Liver (tissue), 9 donors: ENCODE results near the gene DPF3. TPM values are rescaled to one million over a fixed set of nuclear protein-coding genes. Genes with fewer than 3 reads are reported as not detected.
A peak's percentile ranks its signal among the peaks of the same experiment; 100 is the strongest.

Experiments used
- DNase-seq: peaks from one replicate; pipeline ENCODE4 v3.0.0-alpha.2; 2017; ENCODE audit warnings: low spot score
- H3K27ac ChIP-seq, 2 donors: one replicate each; pipeline ENCODE4 v1.7.0; 2013; ENCODE audit warnings: inconsistent platforms in 2 of 2, low read length in 2 of 2, control low read depth in 1 of 2, low read depth in 1 of 2, mild to moderate bottlenecking in 1 of 2
- H3K27me3 ChIP-seq, 4 donors: one replicate each; pipeline versions ENCODE4 v1.6.1 to v1.7.0; 2013; ENCODE audit warnings: low read length in 3 of 4, inconsistent platforms in 1 of 4, mild to moderate bottlenecking in 1 of 4, moderate library complexity in 1 of 4; ENCODE audit not compliant: control insufficient read depth in 4 of 4, insufficient read depth in 4 of 4
- H3K36me3 ChIP-seq, 4 donors: one replicate each; pipeline versions ENCODE4 v1.6.1 to v1.7.0; 2013; ENCODE audit warnings: low read length in 3 of 4, mild to moderate bottlenecking in 3 of 4, low read depth in 1 of 4, moderate library complexity in 1 of 4; ENCODE audit not compliant: control insufficient read depth in 4 of 4, insufficient read depth in 3 of 4
- H3K4me1 ChIP-seq, 4 donors: one replicate each; pipeline versions ENCODE4 v1.6.1 to v1.7.0; 2013; ENCODE audit warnings: low read length in 3 of 4, mild to moderate bottlenecking in 3 of 4, moderate library complexity in 1 of 4; ENCODE audit not compliant: control insufficient read depth in 4 of 4, insufficient read depth in 4 of 4
- H3K4me3 ChIP-seq, 3 donors: one replicate each; pipeline versions ENCODE4 v1.6.1 to v1.7.0; 2013; ENCODE audit warnings: low read length in 3 of 3, control low read depth in 1 of 3, low read depth in 1 of 3, mild to moderate bottlenecking in 1 of 3
- H3K9ac ChIP-seq, 2 donors: one replicate each; pipeline ENCODE4 v1.7.0; 2013; ENCODE audit warnings: low read length in 2 of 2, mild to moderate bottlenecking in 2 of 2, moderate library complexity in 2 of 2, control low read depth in 1 of 2, low read depth in 1 of 2
- H3K9me3 ChIP-seq, 4 donors: one replicate each; pipeline versions ENCODE4 v1.6.1 to v1.7.0; 2013; ENCODE audit warnings: low read length in 3 of 4; ENCODE audit not compliant: control insufficient read depth in 4 of 4
- EGR1 ChIP-seq, 2 donors: IDR thresholded peaks; 2 replicates each; pipeline ENCODE4 v1.6.1; 2016 to 2018; ENCODE audit warnings: antibody characterized with exemption in 2 of 2, low read depth in 2 of 2
- FOXA1 ChIP-seq: IDR thresholded peaks from 2 replicates; pipeline ENCODE4 v1.6.1; 2016; ENCODE audit warnings: antibody characterized with exemption
- FOXA2 ChIP-seq: IDR thresholded peaks from 2 replicates; pipeline ENCODE4 v1.6.1; 2016; ENCODE audit warnings: antibody characterized with exemption
- GABPA ChIP-seq, 2 donors: IDR thresholded peaks in 1 of 2; conservative IDR thresholded peaks in 1 of 2; 2 replicates each; pipeline ENCODE4 v1.6.1; 2016; ENCODE audit warnings: antibody characterized with exemption in 2 of 2, mild to moderate bottlenecking in 1 of 2, moderate library complexity in 1 of 2
- HNF4A ChIP-seq, 2 donors: conservative IDR thresholded peaks; 2 replicates each; pipeline ENCODE4 v1.6.1; 2016; ENCODE audit warnings: antibody characterized with exemption in 2 of 2, mild to moderate bottlenecking in 2 of 2
- HNF4G ChIP-seq: IDR thresholded peaks from 2 replicates; pipeline ENCODE4 v1.6.1; 2016; ENCODE audit warnings: antibody characterized with exemption
- JUND ChIP-seq, 2 donors: IDR thresholded peaks; 2 replicates each; pipeline ENCODE4 v1.6.1; 2016; ENCODE audit warnings: antibody characterized with exemption in 2 of 2
- NR2F2 ChIP-seq: IDR thresholded peaks from 2 replicates; pipeline ENCODE4 v1.6.1; 2016; ENCODE audit warnings: antibody characterized with exemption
- RAD21 ChIP-seq, 2 donors: IDR thresholded peaks; 2 replicates each; pipeline ENCODE4 v1.6.1; 2016; ENCODE audit warnings: antibody characterized with exemption in 2 of 2, mild to moderate bottlenecking in 2 of 2
- RXRA ChIP-seq, 2 donors: IDR thresholded peaks; 2 replicates each; pipeline ENCODE4 v1.6.1; 2017 to 2018; ENCODE audit warnings: antibody characterized with exemption in 2 of 2, mild to moderate bottlenecking in 1 of 2
- SP1 ChIP-seq: IDR thresholded peaks from 2 replicates; pipeline ENCODE4 v1.6.1; 2018; ENCODE audit warnings: antibody characterized with exemption, mild to moderate bottlenecking
- TAF1 ChIP-seq: conservative IDR thresholded peaks from 2 replicates; pipeline ENCODE4 v1.6.1; 2016; ENCODE audit warnings: antibody characterized with exemption, mild to moderate bottlenecking
- WGBS: extraction: QIAGEN DNeasy Blood & Tissue Kit; methylation state at CpG from one replicate; pipeline ENCODE4 v1.1.7; 2013; 5-methylcytosine and 5-hydroxymethylcytosine counted together
- polyA plus RNA-seq, 2 donors: library from polyadenylated mRNA; stranded (reverse) in 1 of 2; unstranded in 1 of 2; fragments of 200-250 nt in 1 of 2; fragments of >200 nt in 1 of 2; fragmentation: Nextera tagmentation in 1 of 2; extraction: Ambion mirVana in 1 of 2; gene quantifications; one replicate each; pipeline versions ENCODE4 v1.2.1 to v1.2.3, GENCODE V29; 2013 to 2015
- total RNA-seq, 2 donors: library from RNA; depleted of rRNA; stranded (reverse); fragments of >200 nt; gene quantifications; one replicate each; pipeline ENCODE4 v1.2.3, GENCODE V29; 2014
- TF ChIP-seq, protein P1 (sequence below): fragments of 150-350 bp; IDR thresholded peaks from 2 replicates; pipeline ENCODE4 v1.5.1; 2017; ENCODE audit warnings: improper control_type of control experiment, low read depth, low read length; ENCODE audit not compliant: missing input control
- TF ChIP-seq, protein P2 (sequence below): IDR thresholded peaks from 2 replicates; pipeline ENCODE4 v1.6.1; 2016; ENCODE audit warnings: antibody characterized with exemption
- TF ChIP-seq, protein P3 (sequence below): IDR thresholded peaks from 2 replicates; pipeline ENCODE4 v1.6.1; 2016; ENCODE audit warnings: antibody characterized with exemption, mild to moderate bottlenecking
- TF ChIP-seq, protein P4 (sequence below): IDR thresholded peaks from 2 replicates; pipeline ENCODE4 v1.6.1; 2016; ENCODE audit warnings: antibody characterized with exemption
- donor health status: healthy.
- donor health status: healthy.
- donor health status: healthy.
- donor health status: healthy.
- donor health status: healthy.

The DPF3 gene
- total and polyA plus RNA-seq, 4 donors, result 1.1 to 23.2 (median 2.5) TPM

DNA sequence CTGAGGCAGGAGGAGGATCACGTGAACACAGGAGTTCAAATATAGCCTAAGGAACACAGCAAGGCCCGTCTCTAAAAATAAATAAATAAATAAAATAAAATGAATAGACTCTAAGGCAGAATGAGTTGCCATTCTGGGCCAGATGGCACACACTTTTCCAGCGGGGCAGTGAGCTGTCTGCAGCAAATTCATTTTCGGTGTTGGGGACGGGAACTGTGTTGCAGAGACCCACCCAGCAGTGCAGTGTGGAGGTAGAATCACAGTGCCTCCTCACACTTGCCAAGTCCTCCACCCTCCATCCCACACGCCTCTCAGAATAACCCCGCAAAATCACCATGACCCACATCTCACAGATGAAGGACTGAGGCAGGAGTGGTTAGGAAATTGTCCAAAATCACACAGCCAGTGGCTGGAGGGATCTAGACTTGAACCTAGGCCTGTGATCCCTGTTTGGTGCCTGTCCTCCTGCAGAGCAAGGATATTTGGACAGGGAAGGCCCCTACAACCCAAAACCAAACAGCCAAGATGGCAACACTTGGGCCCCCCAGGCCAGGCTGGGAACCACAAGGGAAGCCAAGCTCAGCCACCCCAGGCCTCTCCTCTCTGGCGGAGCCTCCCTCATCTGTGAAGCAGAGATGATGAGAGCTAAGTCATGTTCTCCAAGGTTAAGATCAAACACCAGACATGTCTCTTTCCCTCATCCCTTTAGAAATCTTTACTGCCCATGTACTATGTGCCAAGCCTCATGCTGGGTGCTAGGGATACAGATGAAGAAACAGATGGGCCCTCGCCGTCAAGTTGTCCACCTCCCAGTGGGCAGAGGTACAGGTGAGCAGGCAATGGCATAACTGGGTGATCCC lies 152.7 kb downstream of the DPF3 start:
- H3K9ac ChIP-seq, result no peak overlapping the region
- no peaks in the 10 kb centered on the region for H3K4me1 ChIP-seq
- H3K36me3 ChIP-seq, result peaks cover 0 to 2% (median 0%) of the 10 kb centered on the region in 4 donors
- no peak overlapping the region for H3K4me3 ChIP-seq
- WGBS, result 96% methylated on average over 10 of the region's 10 CpGs
- H3K9me3 ChIP-seq, result no peaks in the 10 kb centered on the region
- peak; percentile 31 for DNase-seq
- no peak overlapping the region for H3K27ac ChIP-seq
- H3K27me3 ChIP-seq, result no peaks in the 10 kb centered on the region
- TF ChIP-seq HNF4G (no peak), NR2F2 (no peak), RXRA (IDR thresholded peaks at IDR 0.05) (no peak), JUND (IDR thresholded peaks at IDR 0.05) (no peak), FOXA2 (no peak), RAD21 (IDR thresholded peaks at IDR 0.05) (no peak), TAF1 (no peak), GABPA (IDR thresholded peaks at IDR 0.05 in 1 of 2, conservative IDR thresholded peaks at IDR 0.05 in 1 of 2) (no peak), SP1 (no peak), FOXA1 (no peak)
- TF ChIP-seq, protein P1, sequence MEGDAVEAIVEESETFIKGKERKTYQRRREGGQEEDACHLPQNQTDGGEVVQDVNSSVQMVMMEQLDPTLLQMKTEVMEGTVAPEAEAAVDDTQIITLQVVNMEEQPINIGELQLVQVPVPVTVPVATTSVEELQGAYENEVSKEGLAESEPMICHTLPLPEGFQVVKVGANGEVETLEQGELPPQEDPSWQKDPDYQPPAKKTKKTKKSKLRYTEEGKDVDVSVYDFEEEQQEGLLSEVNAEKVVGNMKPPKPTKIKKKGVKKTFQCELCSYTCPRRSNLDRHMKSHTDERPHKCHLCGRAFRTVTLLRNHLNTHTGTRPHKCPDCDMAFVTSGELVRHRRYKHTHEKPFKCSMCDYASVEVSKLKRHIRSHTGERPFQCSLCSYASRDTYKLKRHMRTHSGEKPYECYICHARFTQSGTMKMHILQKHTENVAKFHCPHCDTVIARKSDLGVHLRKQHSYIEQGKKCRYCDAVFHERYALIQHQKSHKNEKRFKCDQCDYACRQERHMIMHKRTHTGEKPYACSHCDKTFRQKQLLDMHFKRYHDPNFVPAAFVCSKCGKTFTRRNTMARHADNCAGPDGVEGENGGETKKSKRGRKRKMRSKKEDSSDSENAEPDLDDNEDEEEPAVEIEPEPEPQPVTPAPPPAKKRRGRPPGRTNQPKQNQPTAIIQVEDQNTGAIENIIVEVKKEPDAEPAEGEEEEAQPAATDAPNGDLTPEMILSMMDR, result no peak
- TF ChIP-seq, protein P2, sequence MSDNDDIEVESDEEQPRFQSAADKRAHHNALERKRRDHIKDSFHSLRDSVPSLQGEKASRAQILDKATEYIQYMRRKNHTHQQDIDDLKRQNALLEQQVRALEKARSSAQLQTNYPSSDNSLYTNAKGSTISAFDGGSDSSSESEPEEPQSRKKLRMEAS, result no peak
- TF ChIP-seq, protein P3, sequence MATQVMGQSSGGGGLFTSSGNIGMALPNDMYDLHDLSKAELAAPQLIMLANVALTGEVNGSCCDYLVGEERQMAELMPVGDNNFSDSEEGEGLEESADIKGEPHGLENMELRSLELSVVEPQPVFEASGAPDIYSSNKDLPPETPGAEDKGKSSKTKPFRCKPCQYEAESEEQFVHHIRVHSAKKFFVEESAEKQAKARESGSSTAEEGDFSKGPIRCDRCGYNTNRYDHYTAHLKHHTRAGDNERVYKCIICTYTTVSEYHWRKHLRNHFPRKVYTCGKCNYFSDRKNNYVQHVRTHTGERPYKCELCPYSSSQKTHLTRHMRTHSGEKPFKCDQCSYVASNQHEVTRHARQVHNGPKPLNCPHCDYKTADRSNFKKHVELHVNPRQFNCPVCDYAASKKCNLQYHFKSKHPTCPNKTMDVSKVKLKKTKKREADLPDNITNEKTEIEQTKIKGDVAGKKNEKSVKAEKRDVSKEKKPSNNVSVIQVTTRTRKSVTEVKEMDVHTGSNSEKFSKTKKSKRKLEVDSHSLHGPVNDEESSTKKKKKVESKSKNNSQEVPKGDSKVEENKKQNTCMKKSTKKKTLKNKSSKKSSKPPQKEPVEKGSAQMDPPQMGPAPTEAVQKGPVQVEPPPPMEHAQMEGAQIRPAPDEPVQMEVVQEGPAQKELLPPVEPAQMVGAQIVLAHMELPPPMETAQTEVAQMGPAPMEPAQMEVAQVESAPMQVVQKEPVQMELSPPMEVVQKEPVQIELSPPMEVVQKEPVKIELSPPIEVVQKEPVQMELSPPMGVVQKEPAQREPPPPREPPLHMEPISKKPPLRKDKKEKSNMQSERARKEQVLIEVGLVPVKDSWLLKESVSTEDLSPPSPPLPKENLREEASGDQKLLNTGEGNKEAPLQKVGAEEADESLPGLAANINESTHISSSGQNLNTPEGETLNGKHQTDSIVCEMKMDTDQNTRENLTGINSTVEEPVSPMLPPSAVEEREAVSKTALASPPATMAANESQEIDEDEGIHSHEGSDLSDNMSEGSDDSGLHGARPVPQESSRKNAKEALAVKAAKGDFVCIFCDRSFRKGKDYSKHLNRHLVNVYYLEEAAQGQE, result no peak
- TF ChIP-seq, protein P4, sequence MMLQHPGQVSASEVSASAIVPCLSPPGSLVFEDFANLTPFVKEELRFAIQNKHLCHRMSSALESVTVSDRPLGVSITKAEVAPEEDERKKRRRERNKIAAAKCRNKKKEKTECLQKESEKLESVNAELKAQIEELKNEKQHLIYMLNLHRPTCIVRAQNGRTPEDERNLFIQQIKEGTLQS, result no peak

DNA sequence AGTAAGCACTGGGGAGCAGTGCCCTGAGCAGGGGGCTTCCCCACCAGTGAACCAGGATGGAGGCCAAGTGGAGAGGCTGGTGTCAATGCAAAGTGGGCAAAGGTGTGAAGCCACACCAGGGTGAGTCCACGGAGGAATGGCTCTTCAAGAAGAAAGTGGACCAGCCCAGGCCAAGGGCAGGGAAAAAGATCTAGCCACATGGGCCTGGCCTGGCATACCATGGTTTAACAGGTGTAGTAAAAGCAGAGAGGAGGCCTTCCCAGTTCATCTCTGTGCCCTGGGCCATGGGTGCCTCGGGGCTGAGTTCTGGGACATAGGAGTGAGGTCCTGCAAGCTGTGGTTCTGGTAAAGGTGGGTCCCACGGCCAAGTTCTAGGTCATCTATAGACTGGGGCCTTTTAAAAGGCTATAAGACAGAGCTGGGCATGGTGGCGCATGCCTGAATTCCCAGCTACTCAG lies 153.4 kb downstream of the DPF3 start:
- 92% methylated on average over 4 of the region's 4 CpGs for WGBS
- DNase-seq, result peak; percentile 28
- peaks cover 0 to 2% (median 0%) of the 10 kb centered on the region in 4 donors for H3K36me3 ChIP-seq
- TF ChIP-seq RXRA (IDR thresholded peaks at IDR 0.05), result no peak
- no peak for TF ChIP-seq JUND (IDR thresholded peaks at IDR 0.05)
- TF ChIP-seq, protein P2, result no peak
- no peak for TF ChIP-seq GABPA (IDR thresholded peaks at IDR 0.05 in 1 of 2, conservative IDR thresholded peaks at IDR 0.05 in 1 of 2)
- no peak for TF ChIP-seq TAF1
- no peak for TF ChIP-seq SP1
- TF ChIP-seq NR2F2, result no peak
- no peak for TF ChIP-seq HNF4G
- TF ChIP-seq HNF4A (conservative IDR thresholded peaks at IDR 0.05), result no peak
- no peak for TF ChIP-seq EGR1 (IDR thresholded peaks at IDR 0.05; ENCODE audit: low read depth in 2 of 2)
- TF ChIP-seq, protein P1, result no peak
- no peak for TF ChIP-seq RAD21 (IDR thresholded peaks at IDR 0.05)
- TF ChIP-seq, protein P4, result no peak
- TF ChIP-seq, protein P3, result no peak

More for the DNA sequence above, 153.4 kb downstream of the DPF3 start:
- H3K9me3 ChIP-seq, result no peaks in the 10 kb centered on the region
- no peaks in the 10 kb centered on the region for H3K27me3 ChIP-seq
- H3K4me3 ChIP-seq, result no peak overlapping the region
- H3K9ac ChIP-seq, result no peak overlapping the region
- no peak overlapping the region for H3K27ac ChIP-seq
- no peaks in the 10 kb centered on the region for H3K4me1 ChIP-seq
